PFSK-1 (cell line): Measurements from ENCODE around the gene PTPN7.

ENCODE experiments used
- FOXP2 ChIP-seq: optimal IDR thresholded peaks from 2 replicates; pipeline ENCODE3; 2011; ENCODE audit warnings: borderline replicate concordance, control low read depth, inconsistent platforms; ENCODE audit not compliant: insufficient read depth; ENCODE audit errors: extremely low read length, extremely low read depth
- POLR2AphosphoS5 ChIP-seq: IDR thresholded peaks from 2 replicates; pipeline ENCODE4 v1.6.1; 2012; ENCODE audit warnings: low read depth, mild to moderate bottlenecking, control low read depth, low read length, moderate library complexity
- REST ChIP-seq, 2 experiments: IDR thresholded peaks; 2 replicates each; pipeline versions ENCODE4 v1.6.1 to v1.8.0; 2011 to 2012; ENCODE audit warnings: low read depth in 2 of 2, low read length in 2 of 2, control low read depth in 1 of 2, inconsistent platforms in 1 of 2, mild to moderate bottlenecking in 1 of 2, moderate library complexity in 1 of 2; ENCODE audit not compliant: insufficient read depth in 1 of 2
- SIN3A ChIP-seq: IDR thresholded peaks from 2 replicates; pipeline ENCODE4 v1.6.1; 2012; ENCODE audit warnings: mild to moderate bottlenecking, low read length, moderate library complexity, borderline replicate concordance; ENCODE audit not compliant: insufficient read depth
- TAF1 ChIP-seq: IDR thresholded peaks from 2 replicates; pipeline ENCODE4 v1.6.1; 2012; ENCODE audit warnings: low read length, control low read depth, borderline replicate concordance; ENCODE audit not compliant: insufficient read depth

- TF ChIP-seq POLR2AphosphoS5: no peak
- no peak for TF ChIP-seq REST (IDR thresholded peaks at IDR 0.05; ENCODE audit: insufficient read depth in 1 of 2, low read depth in 2 of 2, low read length in 2 of 2)
- TF ChIP-seq TAF1: no peak
- TF ChIP-seq SIN3A: no peak
- no peak for TF ChIP-seq FOXP2
Measured at GRCh38 chr1:202127836-202128622, 32.4 kb downstream of the PTPN7 start.
